ENCODE data around the gene NOTCH2. TPM values are rescaled to one million over a fixed set of nuclear protein-coding genes. Genes with fewer than 3 reads are reported as not detected.

Gene NOTCH2
- total RNA-seq, 1 donor from 2014 or later, result 259 TPM

DNA sequence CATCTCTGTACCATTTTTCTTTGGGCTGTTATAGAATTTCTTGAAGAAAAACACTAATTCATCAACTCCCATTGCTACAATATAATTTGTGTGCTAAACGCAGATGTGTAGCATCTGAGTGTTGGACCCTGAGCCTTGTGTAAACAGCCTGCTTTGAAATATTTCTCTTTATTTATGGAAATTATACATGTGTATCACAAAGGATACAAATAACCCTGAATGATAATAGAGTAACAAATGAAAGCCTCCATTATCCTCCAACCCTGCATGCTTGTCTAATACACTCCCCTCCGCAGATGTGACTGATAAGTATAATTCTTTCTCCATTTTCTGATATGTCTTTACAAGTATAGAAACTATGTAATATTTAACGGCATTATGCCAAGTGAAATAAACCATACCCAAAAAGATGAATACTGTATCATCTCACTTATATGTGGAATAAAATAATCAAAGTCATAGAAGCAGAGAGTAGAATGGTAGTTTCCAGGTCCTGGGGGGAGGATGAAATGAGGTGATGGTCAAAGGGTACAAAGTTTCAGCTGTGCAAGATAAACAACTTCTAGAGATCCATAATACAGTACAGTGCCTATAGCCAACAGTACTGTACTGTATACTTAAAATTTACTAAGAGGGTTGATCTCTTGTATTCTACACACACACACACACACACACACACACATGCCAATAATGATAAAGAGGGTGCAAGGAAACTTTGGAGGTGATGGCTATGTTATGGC is 170.3 kb downstream of the NOTCH2 start:
- H3K9me3 Mint-ChIP-seq, result no peaks in the 10 kb centered on the region
- H3K27me3 Mint-ChIP-seq, result peaks cover 13% of the 10 kb centered on the region
- H3K4me1 Mint-ChIP-seq, result no peaks in the 10 kb centered on the region
- no peak overlapping the region for H3K4me3 Mint-ChIP-seq
- ATAC-seq (ENCODE audit: low read depth) (no peak), DNase-seq (no peak)
- H3K27ac Mint-ChIP-seq, result no peak overlapping the region
- intact Hi-C loops (cut with micrococcal nuclease), result no loop called here
- H3K36me3 Mint-ChIP-seq (ENCODE audit: low read depth), result no peaks in the 10 kb centered on the region
- TF ChIP-seq, protein P1, sequence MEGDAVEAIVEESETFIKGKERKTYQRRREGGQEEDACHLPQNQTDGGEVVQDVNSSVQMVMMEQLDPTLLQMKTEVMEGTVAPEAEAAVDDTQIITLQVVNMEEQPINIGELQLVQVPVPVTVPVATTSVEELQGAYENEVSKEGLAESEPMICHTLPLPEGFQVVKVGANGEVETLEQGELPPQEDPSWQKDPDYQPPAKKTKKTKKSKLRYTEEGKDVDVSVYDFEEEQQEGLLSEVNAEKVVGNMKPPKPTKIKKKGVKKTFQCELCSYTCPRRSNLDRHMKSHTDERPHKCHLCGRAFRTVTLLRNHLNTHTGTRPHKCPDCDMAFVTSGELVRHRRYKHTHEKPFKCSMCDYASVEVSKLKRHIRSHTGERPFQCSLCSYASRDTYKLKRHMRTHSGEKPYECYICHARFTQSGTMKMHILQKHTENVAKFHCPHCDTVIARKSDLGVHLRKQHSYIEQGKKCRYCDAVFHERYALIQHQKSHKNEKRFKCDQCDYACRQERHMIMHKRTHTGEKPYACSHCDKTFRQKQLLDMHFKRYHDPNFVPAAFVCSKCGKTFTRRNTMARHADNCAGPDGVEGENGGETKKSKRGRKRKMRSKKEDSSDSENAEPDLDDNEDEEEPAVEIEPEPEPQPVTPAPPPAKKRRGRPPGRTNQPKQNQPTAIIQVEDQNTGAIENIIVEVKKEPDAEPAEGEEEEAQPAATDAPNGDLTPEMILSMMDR (IDR thresholded peaks at IDR 0.05), result no peak
- ChIA-PET CTCF (no interaction called here), POLR2A (no interaction called here)

DNA sequence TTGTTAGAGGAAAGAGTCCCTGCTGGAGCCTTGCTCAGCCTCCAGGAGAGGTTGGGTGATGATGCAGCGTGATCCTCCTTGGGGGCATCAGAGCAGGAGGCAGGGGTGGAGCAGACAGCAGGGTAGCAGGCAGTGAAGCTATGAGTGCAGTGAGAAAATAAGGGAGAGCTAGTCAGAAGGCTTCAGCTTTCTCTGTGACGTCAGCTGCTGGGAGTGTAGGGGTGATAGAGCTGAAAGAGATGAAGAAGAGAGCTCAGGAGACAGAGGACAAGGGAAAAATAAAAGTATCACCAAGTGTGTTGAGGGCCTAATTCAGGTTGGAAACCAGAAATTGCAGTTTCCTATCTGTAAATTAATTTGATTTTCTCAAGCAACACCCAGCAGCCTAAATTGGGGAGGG is 170.9 kb downstream of the NOTCH2 start:
- no peaks in the 10 kb centered on the region for H3K9me3 Mint-ChIP-seq
- DNase-seq, result no peak
- no peak overlapping the region for H3K27ac Mint-ChIP-seq
- ChIA-PET POLR2A (no interaction called here), CTCF (no interaction called here)
- no peak for ATAC-seq (ENCODE audit: low read depth)
- TF ChIP-seq, protein P1 (IDR thresholded peaks at IDR 0.05), result no peak
- no peaks in the 10 kb centered on the region for H3K36me3 Mint-ChIP-seq (ENCODE audit: low read depth)
- intact Hi-C loops (cut with micrococcal nuclease), result no loop called here
- H3K4me3 Mint-ChIP-seq, result no peak overlapping the region
- no peaks in the 10 kb centered on the region for H3K4me1 Mint-ChIP-seq
- peaks cover 10% of the 10 kb centered on the region for H3K27me3 Mint-ChIP-seq

DNA sequence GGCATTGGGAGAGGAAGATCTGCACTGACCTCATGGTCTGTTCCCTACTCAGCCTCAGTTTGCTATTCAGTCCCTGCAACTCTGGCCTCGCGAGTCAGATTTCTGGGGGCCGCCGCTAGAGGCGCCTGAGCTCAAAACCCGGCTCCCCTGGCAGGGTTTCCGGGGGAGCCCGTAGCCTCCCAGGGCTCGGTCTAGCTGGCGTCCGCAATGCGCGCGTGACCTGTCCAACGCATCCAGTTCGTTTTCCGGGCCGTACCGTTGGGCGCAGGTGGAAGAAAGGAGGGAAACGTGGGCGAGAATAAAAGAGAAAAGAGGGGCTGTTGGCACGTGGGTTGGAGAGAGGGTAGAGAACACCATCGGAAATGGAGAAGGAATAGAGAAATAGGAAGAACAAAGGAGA is 173.2 kb downstream of the NOTCH2 start, which contains the start of gene ADAM30:
ADAM30 (minus strand) TSS at position 213 of the 400 bp plus-strand sequence; CDS start at position 34, 179 bp downstream.
- Mint-ChIP-seq H3K27ac (no peak within 1 kb of the TSS), H3K36me3 (ENCODE audit: low read depth) (no peaks in the 10 kb centered on the region), H3K4me3 (no peak within 1 kb of the TSS), H3K27me3 (peaks cover 7% of the 10 kb centered on the region), H3K4me1 (no peaks in the 10 kb centered on the region), H3K9me3 (no peaks in the 10 kb centered on the region)
- ChIA-PET POLR2A (no interaction called here), CTCF (no interaction called here)
- DNase-seq, result no peak
- no peak for ATAC-seq (ENCODE audit: low read depth)
- TF ChIP-seq, protein P1 (IDR thresholded peaks at IDR 0.05), result no peak
- intact Hi-C loops (cut with micrococcal nuclease), result no loop called here

DNA sequence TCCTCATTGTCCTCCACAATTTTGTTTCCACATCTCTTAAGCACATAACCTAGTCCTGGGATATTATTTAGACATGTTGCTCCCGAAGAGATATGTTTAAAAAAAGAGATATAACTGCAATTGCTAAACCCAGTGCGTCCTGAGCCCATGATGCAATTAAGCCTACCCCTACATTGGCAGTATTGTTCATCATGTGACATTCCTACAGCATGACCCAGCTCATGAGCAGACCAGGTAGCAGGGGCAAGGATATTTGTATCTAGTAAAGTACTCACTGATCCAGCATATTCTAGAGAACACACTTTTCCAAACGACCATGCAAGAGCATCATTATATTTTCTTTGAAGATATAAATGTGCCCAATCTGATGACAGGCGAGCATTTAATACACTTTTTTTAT is 174.4 kb downstream of the NOTCH2 start:
- POLR2A ChIA-PET, result no interaction called here

More for the DNA sequence above, 174.4 kb downstream of the NOTCH2 start:
- intact Hi-C loops (cut with micrococcal nuclease), result no loop called here
- H3K4me1 Mint-ChIP-seq, result no peaks in the 10 kb centered on the region
- ATAC-seq (ENCODE audit: low read depth), result no peak
- H3K4me3 Mint-ChIP-seq, result no peak overlapping the region
- H3K9me3 Mint-ChIP-seq, result no peaks in the 10 kb centered on the region
- TF ChIP-seq, protein P1 (IDR thresholded peaks at IDR 0.05), result no peak
- DNase-seq, result no peak
- H3K27ac Mint-ChIP-seq, result no peak overlapping the region
- CTCF ChIA-PET, result no interaction called here
- peaks cover 5% of the 10 kb centered on the region for H3K27me3 Mint-ChIP-seq
- no peaks in the 10 kb centered on the region for H3K36me3 Mint-ChIP-seq (ENCODE audit: low read depth)

All from activated B cell treated with CpG ODN at 0.5 μM for 24 hours (primary cell).